Fibroblast of villous mesenchyme (primary cell): ENCODE measurements around the gene APBB1IP. TPM values are rescaled to one million over a fixed set of nuclear protein-coding genes. Genes with fewer than 3 reads are reported as not detected.

ENCODE experiments used
- DNase-seq: peaks from one replicate; pipeline ENCODE4 v3.0.0-alpha.2; 2010; ENCODE audit warnings: low read depth
- H3K4me3 ChIP-seq: 2 replicates; pipeline ENCODE4 v1.5.1; 2011; ENCODE audit warnings: low read depth, mild to moderate bottlenecking, low read length
- CTCF ChIP-seq: IDR thresholded peaks from 2 replicates; pipeline ENCODE4 v1.5.1; 2012; ENCODE audit warnings: low read depth, mild to moderate bottlenecking, low read length; ENCODE audit not compliant: insufficient read depth
- total RNA-seq: library from RNA; depleted of rRNA; stranded (reverse); fragments of >200 nt; gene quantifications from 2 replicates; pipeline ENCODE4 v1.2.3, GENCODE V29; 2012

The APBB1IP gene
- total RNA-seq, 1 donor = 4.3 TPM

GRCh38 chr10:26517141-26517867 lies 79.2 kb downstream of the APBB1IP start:
- no peak for DNase-seq
- no peak overlapping the region for H3K4me3 ChIP-seq
- no peak for TF ChIP-seq CTCF

GRCh38 chr10:26519803-26520202 lies 81.7 kb downstream of the APBB1IP start:
- no peak for TF ChIP-seq CTCF
- no peak for DNase-seq
- H3K4me3 ChIP-seq = no peak overlapping the region

- no peak for DNase-seq
- TF ChIP-seq CTCF = no peak
- no peak overlapping the region for H3K4me3 ChIP-seq
These were observed 82.4 kb downstream of the APBB1IP start for GRCh38 chr10:26520575-26520974.

GRCh38 chr10:26524161-26524896 lies 86.2 kb downstream of the APBB1IP start:
- no peak for TF ChIP-seq CTCF
- no peak overlapping the region for H3K4me3 ChIP-seq
- DNase-seq = no peak

GRCh38 chr10:26525586-26525985 lies 87.4 kb downstream of the APBB1IP start:
- TF ChIP-seq CTCF = no peak
- DNase-seq = peak; percentile 10
- H3K4me3 ChIP-seq = no peak overlapping the region

GRCh38 chr10:26527018-26527417 lies 88.9 kb downstream of the APBB1IP start:
- no peak overlapping the region for H3K4me3 ChIP-seq
- TF ChIP-seq CTCF = no peak
- no peak for DNase-seq
